HepG2 (cell line): ENCODE data around the gene CABP2. TPM values are rescaled to one million over a fixed set of nuclear protein-coding genes. Genes with fewer than 3 reads are reported as not detected.

Experiments used
- ATAC-seq: fragments of 200-7000 bp; cut with Tn5 transposase; 3 replicates; pipeline ENCODE4 v1.9.1; 2020; ENCODE audit warnings: mild to moderate bottlenecking, moderate library complexity
- BruUV-seq: library from RNA; stranded (reverse); fragments of 400-500 nt; replicated peaks from 2 replicates; lab custom pipeline; 2021; lab: Mats Ljungman, UMichigan
- CTCF ChIA-PET: fragments of 300-600 bp; formaldehyde crosslinking; extraction: SDS; loops from one replicate; lab custom pipeline; 2021; ENCODE audit warnings: low total read pairs, inconsistent platforms, low intra/inter-chr PET ratio; lab: Yijun Ruan, JAX
- POLR2A ChIA-PET: fragments of 350-600 bp; sonication (Branson Sonifier 250); formaldehyde crosslinking; loops from one replicate; lab custom pipeline; 2020; ENCODE audit warnings: antibody characterized with exemption, inconsistent platforms; lab: Yijun Ruan, JAX
- DNase-seq: peaks from one replicate; pipeline ENCODE4 v3.0.0-alpha.2; 2015; ENCODE audit warnings: low spot score
- FAIRE-seq: peaks from 3 replicates; lab custom pipeline; 2011; peaks lifted over from hg19 to GRCh38; lab: Jason Lieb, UNC
- H2AFZ ChIP-seq: one replicate; pipeline ENCODE4 v1.6.1; 2011; ENCODE audit warnings: low read length, inconsistent platforms
- H3K27ac ChIP-seq: fragments of 300-600 bp; 3 replicates; pipeline ENCODE4 v1.8.0; 2011; ENCODE audit warnings: mixed run types, mild to moderate bottlenecking, mixed read lengths, low read length, inconsistent platforms; ENCODE audit not compliant: insufficient read depth; ENCODE audit errors: extremely low read length
- H3K27me3 ChIP-seq, 2 experiments: fragments of 200-600 bp in 1 of 2; 2 replicates in 1 of 2; 3 replicates in 1 of 2; pipeline versions ENCODE4 v1.6.0 to v1.8.0; 2011; ENCODE audit warnings: low read length in 2 of 2, mild to moderate bottlenecking in 2 of 2, moderate library complexity in 2 of 2, inconsistent platforms in 1 of 2; ENCODE audit not compliant: insufficient read depth in 2 of 2, control insufficient read depth in 1 of 2
- H3K36me3 ChIP-seq, 2 experiments: fragments of 200-600 bp in 1 of 2; replicated peaks in 1 of 2; 2 replicates in 1 of 2; 3 replicates in 1 of 2; pipeline versions ENCODE4 v1.5.1 to v1.8.0; 2011; ENCODE audit warnings: low read length in 2 of 2, inconsistent platforms in 1 of 2; ENCODE audit not compliant: insufficient read depth in 2 of 2, control insufficient read depth in 1 of 2
- H3K4me1 ChIP-seq: 2 replicates; pipeline ENCODE4 v1.5.1; 2012; ENCODE audit warnings: low read length, inconsistent platforms; ENCODE audit not compliant: insufficient read depth
- H3K4me2 ChIP-seq: 2 replicates; pipeline ENCODE4 v1.6.0; 2011; ENCODE audit warnings: low read depth, low read length, inconsistent platforms
- H3K4me3 ChIP-seq, 3 experiments: fragments of 200-600 bp in 1 of 3; sonication (generic), shearing (Covaris generic) in 1 of 3; replicated peaks in 1 of 3; 2 replicates each; pipeline ENCODE4 v1.5.1; 2011 to 2016; ENCODE audit warnings: low read length in 3 of 3, inconsistent platforms in 2 of 3, low read depth in 2 of 3, mild to moderate bottlenecking in 2 of 3, control low read depth in 1 of 3, mixed read lengths in 1 of 3; ENCODE audit not compliant: insufficient read depth in 1 of 3
- H3K79me2 ChIP-seq: one replicate; pipeline ENCODE4 v1.6.1; 2011; ENCODE audit warnings: low read length, inconsistent platforms; ENCODE audit not compliant: insufficient read depth
- H3K9ac ChIP-seq: 2 replicates; pipeline ENCODE4 v1.6.0; 2011; ENCODE audit warnings: mild to moderate bottlenecking, low read depth, low read length, inconsistent platforms; ENCODE audit not compliant: insufficient read depth
- H3K9me3 ChIP-seq: 2 replicates; pipeline ENCODE4 v1.5.1; 2012; ENCODE audit warnings: mild to moderate bottlenecking, low read length
- H4K20me1 ChIP-seq: 2 replicates; pipeline ENCODE4 v1.6.0; 2011; ENCODE audit warnings: inconsistent platforms, mild to moderate bottlenecking, low read length, moderate library complexity; ENCODE audit not compliant: insufficient read depth
- NR2F1 ChIP-seq, 2 experiments: fragments of 450-650 bp in 1 of 2; formaldehyde crosslinking in 1 of 2; IDR thresholded peaks; 2 replicates each; pipeline versions ENCODE4 v1.5.0 to v1.6.1; 2016 to 2020; ENCODE audit warnings: mild to moderate bottlenecking in 1 of 2, missing compliant biosample characterization in 1 of 2, missing genetic modification reagents in 1 of 2, moderate library complexity in 1 of 2
- SOX13 ChIP-seq, 3 experiments: fragments of 450-650 bp in 1 of 3; sonication (generic) in 1 of 3; formaldehyde crosslinking in 1 of 3; IDR thresholded peaks in 2 of 3; conservative IDR thresholded peaks in 1 of 3; 2 replicates each; pipeline versions ENCODE4 v1.5.0 to v1.6.1; 2016 to 2020; ENCODE audit warnings: antibody characterized with exemption in 1 of 3, mild to moderate bottlenecking in 1 of 3, missing compliant biosample characterization in 1 of 3, missing genetic modification reagents in 1 of 3, moderate library complexity in 1 of 3
- XRCC5 ChIP-seq: fragments of 200-400 bp; formaldehyde crosslinking; optimal IDR thresholded peaks from 2 replicates; pipeline ENCODE3; 2017; ENCODE audit warnings: mild to moderate bottlenecking, low read length
- ZNF644 ChIP-seq: IDR thresholded peaks from 2 replicates; pipeline ENCODE4 v1.6.1; 2016; ENCODE audit warnings: low read depth
- ZNF703 ChIP-seq: sonication (generic); formaldehyde crosslinking; IDR thresholded peaks from 2 replicates; pipeline ENCODE4 v1.5.1; 2020; ENCODE audit warnings: missing genetic modification reagents, mild to moderate bottlenecking, moderate library complexity, borderline replicate concordance
- ZNF720 ChIP-seq: sonication (generic); formaldehyde crosslinking; IDR thresholded peaks from 2 replicates; pipeline ENCODE4 v1.4.0; 2020; ENCODE audit warnings: missing genetic modification reagents
- WGBS: methylation state at CpG from one replicate; pipeline ENCODE4 v1.1.6; 2017; ENCODE audit warnings: low lambda C conversion rate; 5-methylcytosine and 5-hydroxymethylcytosine counted together
- in situ Hi-C: cut with HindIII; loops from 2 replicates; pipeline ENCODE4 v1.10.0; 2017; ENCODE audit warnings: low pct_unique_long_range_greater_than_20kb; ENCODE audit not compliant: extremely low pct_ligation_motif_present
- intact Hi-C: fragments of 100-400 bp; cut with micrococcal nuclease; formaldehyde crosslinking; loops from one replicate; pipeline ENCODE4 v1.10.0; 2022; ENCODE audit not compliant: unreplicated experiment
- polyA plus RNA-seq, 8 experiments: library from polyadenylated mRNA; depleted of rRNA in 3 of 8; stranded (reverse) in 7 of 8; unstranded in 1 of 8; fragments of >200 nt; fragmentation: Illumina TruSeq in 4 of 8; extraction: Trizol in 4 of 8; gene quantifications; 2 replicates each; pipeline versions ENCODE4 v1.2.1 to v1.2.3, GENCODE V29; 2011 to 2016; ENCODE audit warnings: low read depth in 4 of 8, missing spikeins in 1 of 8, mixed read lengths in 1 of 8; ENCODE audit not compliant: insufficient read depth in 1 of 8
- total RNA-seq, 5 experiments: library from RNA; depleted of rRNA; stranded (reverse); fragments of >200 nt; fragmentation: Illumina TruSeq; extraction: Trizol; gene quantifications; 2 replicates each; pipeline ENCODE4 v1.2.3, GENCODE V29; 2016; ENCODE audit warnings: low read depth in 1 of 5
- TF ChIP-seq, protein P1 (sequence below): sonication (generic); formaldehyde crosslinking; IDR thresholded peaks from 2 replicates; pipeline ENCODE4 v1.5.1; 2020; ENCODE audit warnings: missing genetic modification reagents, mild to moderate bottlenecking, borderline replicate concordance
- TF ChIP-seq, protein P2 (sequence below): sonication (generic); formaldehyde crosslinking; IDR thresholded peaks from 2 replicates; pipeline ENCODE4 v1.8.0; 2022; ENCODE audit warnings: mild to moderate bottlenecking, missing genetic modification reagents, moderate library complexity
- TF ChIP-seq, protein P3 (sequence below): sonication (generic); formaldehyde crosslinking; IDR thresholded peaks from 2 replicates; pipeline ENCODE4 v1.4.0; 2020; ENCODE audit warnings: missing genetic modification reagents, mild to moderate bottlenecking, borderline replicate concordance

Gene CABP2
- total and polyA plus RNA-seq, 2 of the 13 experiments (the other 11 are each of a cell fraction or from before 2014, with no cell fraction given): not detected

DNA sequence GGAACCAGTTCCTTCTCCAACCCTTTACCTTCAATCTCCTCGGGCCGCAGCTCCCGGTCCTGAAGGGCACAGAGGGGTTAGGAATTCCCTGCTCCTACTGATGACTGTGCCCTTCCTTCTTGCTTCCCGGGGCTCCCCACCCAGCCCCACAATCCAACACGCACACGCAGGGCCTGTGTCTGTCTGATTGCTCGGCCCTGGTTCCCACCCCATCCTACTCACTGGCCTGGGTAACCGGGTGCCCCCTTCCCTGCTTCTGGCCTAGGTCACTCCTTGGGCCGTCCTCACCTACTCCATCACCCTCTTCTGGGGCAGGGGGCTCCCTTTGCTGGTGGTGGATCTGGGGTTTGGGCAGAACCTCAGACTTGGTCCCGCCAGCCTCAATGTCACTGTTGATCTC, 1.3 kb downstream of the CABP2 start:
- DNase-seq: no peak
- ChIA-PET POLR2A (no interaction called here), CTCF (no interaction called here)
- WGBS: 14% methylated on average over 10 of the region's 10 CpGs
- H3K4me1 ChIP-seq: no peaks in the 10 kb centered on the region
- in situ Hi-C loops (no loop called here), intact Hi-C loops (loop anchor here (10.0 kb wide), 1 partner anchor 557 kb away; no protein-coding TSS in a partner anchor)
- H2AFZ ChIP-seq: no peak overlapping the region
- no peaks in the 10 kb centered on the region for H4K20me1 ChIP-seq
- no TSS peak for BruUV-seq
- H3K4me3 ChIP-seq: no peak overlapping the region
- H3K36me3 ChIP-seq: no peaks in the 10 kb centered on the region
- TF ChIP-seq ZNF720 (CRISPR knock-in tag) (no peak), XRCC5 (no peak), ZNF644 (CRISPR knock-in tag) (no peak), NR2F1 (CRISPR knock-in tag; IDR thresholded peaks at IDR 0.05) (no peak), ZNF703 (CRISPR knock-in tag) (no peak), SOX13 (IDR thresholded peaks at IDR 0.05) (no peak), SOX13 (CRISPR knock-in tag; conservative IDR thresholded peaks at IDR 0.05 in 1 of 2, IDR thresholded peaks at IDR 0.05 in 1 of 2) (no peak)
- TF ChIP-seq, protein P1, sequence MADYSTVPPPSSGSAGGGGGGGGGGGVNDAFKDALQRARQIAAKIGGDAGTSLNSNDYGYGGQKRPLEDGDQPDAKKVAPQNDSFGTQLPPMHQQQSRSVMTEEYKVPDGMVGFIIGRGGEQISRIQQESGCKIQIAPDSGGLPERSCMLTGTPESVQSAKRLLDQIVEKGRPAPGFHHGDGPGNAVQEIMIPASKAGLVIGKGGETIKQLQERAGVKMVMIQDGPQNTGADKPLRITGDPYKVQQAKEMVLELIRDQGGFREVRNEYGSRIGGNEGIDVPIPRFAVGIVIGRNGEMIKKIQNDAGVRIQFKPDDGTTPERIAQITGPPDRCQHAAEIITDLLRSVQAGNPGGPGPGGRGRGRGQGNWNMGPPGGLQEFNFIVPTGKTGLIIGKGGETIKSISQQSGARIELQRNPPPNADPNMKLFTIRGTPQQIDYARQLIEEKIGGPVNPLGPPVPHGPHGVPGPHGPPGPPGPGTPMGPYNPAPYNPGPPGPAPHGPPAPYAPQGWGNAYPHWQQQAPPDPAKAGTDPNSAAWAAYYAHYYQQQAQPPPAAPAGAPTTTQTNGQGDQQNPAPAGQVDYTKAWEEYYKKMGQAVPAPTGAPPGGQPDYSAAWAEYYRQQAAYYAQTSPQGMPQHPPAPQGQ (CRISPR knock-in tag): no peak
- TF ChIP-seq, protein P2, sequence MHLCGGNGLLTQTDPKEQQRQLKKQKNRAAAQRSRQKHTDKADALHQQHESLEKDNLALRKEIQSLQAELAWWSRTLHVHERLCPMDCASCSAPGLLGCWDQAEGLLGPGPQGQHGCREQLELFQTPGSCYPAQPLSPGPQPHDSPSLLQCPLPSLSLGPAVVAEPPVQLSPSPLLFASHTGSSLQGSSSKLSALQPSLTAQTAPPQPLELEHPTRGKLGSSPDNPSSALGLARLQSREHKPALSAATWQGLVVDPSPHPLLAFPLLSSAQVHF (CRISPR knock-in tag): no peak
- TF ChIP-seq, protein P3, sequence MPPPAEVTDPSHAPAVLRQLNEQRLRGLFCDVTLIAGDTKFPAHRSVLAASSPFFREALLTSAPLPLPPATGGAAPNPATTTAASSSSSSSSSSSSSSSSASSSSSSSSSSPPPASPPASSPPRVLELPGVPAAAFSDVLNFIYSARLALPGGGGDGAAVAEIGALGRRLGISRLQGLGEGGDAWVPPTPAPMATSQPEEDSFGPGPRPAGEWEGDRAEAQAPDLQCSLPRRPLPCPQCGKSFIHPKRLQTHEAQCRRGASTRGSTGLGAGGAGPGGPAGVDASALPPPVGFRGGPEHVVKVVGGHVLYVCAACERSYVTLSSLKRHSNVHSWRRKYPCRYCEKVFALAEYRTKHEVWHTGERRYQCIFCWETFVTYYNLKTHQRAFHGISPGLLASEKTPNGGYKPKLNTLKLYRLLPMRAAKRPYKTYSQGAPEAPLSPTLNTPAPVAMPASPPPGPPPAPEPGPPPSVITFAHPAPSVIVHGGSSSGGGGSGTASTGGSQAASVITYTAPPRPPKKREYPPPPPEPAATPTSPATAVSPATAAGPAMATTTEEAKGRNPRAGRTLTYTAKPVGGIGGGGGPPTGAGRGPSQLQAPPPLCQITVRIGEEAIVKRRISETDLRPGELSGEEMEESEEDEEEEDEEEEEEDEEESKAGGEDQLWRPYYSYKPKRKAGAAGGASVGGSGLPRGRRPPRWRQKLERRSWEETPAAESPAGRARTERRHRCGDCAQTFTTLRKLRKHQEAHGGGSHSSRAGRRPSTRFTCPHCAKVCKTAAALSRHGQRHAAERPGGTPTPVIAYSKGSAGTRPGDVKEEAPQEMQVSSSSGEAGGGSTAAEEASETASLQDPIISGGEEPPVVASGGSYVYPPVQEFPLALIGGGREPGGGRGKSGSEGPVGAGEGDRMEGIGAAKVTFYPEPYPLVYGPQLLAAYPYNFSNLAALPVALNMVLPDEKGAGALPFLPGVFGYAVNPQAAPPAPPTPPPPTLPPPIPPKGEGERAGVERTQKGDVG: no peak
- no peaks in the 10 kb centered on the region for H3K9me3 ChIP-seq
- H3K9ac ChIP-seq: no peak overlapping the region
- ATAC-seq: no peak
- no peak overlapping the region for H3K27ac ChIP-seq
- FAIRE-seq: no peak
- H3K79me2 ChIP-seq: no peaks in the 10 kb centered on the region
- H3K4me2 ChIP-seq: no peak overlapping the region
- peaks cover 4 to 22% of the 10 kb centered on the region in 2 experiments; a peak in 4 of 5 replicates for H3K27me3 ChIP-seq
